ENCODE data around the gene ABCC8.

- TF ChIP-seq ZNF660 (tag by site-specific recombination; IDR thresholded peaks at IDR 0.05) (no peak), HOXA7 (CRISPR knock-in tag; IDR thresholded peaks at IDR 0.05; ENCODE audit: borderline replicate concordance) (no peak), ZNF274 (IDR thresholded peaks at IDR 0.05; ENCODE audit: low read length) (no peak), ZNF274 (tag by site-specific recombination; IDR thresholded peaks at IDR 0.05; ENCODE audit: borderline replicate concordance) (no peak), ZBTB21 (tag by site-specific recombination; IDR thresholded peaks at IDR 0.05) (no peak), FEZF1 (tag by site-specific recombination; IDR thresholded peaks at IDR 0.05) (no peak), TCF7L2 (IDR thresholded peaks at IDR 0.05; ENCODE audit: borderline replicate concordance, low read depth, low read length) (no peak), ZNF501 (tag by site-specific recombination; IDR thresholded peaks at IDR 0.05) (no peak), ZNF140 (tag by site-specific recombination; IDR thresholded peaks at IDR 0.05) (no peak), ZIC2 (tag by site-specific recombination; IDR thresholded peaks at IDR 0.05) (no peak), ZNF510 (tag by site-specific recombination; IDR thresholded peaks at IDR 0.05; ENCODE audit: insufficient replicate concordance) (no peak), ZNF830 (tag by site-specific recombination; IDR thresholded peaks at IDR 0.05; ENCODE audit: low read depth) (no peak)
- TF ChIP-seq, protein P1, sequence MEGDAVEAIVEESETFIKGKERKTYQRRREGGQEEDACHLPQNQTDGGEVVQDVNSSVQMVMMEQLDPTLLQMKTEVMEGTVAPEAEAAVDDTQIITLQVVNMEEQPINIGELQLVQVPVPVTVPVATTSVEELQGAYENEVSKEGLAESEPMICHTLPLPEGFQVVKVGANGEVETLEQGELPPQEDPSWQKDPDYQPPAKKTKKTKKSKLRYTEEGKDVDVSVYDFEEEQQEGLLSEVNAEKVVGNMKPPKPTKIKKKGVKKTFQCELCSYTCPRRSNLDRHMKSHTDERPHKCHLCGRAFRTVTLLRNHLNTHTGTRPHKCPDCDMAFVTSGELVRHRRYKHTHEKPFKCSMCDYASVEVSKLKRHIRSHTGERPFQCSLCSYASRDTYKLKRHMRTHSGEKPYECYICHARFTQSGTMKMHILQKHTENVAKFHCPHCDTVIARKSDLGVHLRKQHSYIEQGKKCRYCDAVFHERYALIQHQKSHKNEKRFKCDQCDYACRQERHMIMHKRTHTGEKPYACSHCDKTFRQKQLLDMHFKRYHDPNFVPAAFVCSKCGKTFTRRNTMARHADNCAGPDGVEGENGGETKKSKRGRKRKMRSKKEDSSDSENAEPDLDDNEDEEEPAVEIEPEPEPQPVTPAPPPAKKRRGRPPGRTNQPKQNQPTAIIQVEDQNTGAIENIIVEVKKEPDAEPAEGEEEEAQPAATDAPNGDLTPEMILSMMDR (tag by site-specific recombination; IDR thresholded peaks at IDR 0.05), result no peak
- TF ChIP-seq, protein P2, sequence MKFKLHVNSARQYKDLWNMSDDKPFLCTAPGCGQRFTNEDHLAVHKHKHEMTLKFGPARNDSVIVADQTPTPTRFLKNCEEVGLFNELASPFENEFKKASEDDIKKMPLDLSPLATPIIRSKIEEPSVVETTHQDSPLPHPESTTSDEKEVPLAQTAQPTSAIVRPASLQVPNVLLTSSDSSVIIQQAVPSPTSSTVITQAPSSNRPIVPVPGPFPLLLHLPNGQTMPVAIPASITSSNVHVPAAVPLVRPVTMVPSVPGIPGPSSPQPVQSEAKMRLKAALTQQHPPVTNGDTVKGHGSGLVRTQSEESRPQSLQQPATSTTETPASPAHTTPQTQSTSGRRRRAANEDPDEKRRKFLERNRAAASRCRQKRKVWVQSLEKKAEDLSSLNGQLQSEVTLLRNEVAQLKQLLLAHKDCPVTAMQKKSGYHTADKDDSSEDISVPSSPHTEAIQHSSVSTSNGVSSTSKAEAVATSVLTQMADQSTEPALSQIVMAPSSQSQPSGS (tag by site-specific recombination; IDR thresholded peaks at IDR 0.05; ENCODE audit: low read depth), result no peak
Measured at GRCh38 chr11:17412488-17413180, 64.0 kb downstream of the ABCC8 start.
